Measurements from ENCODE around the gene FHIT.

FHIT gene

GRCh38 chr3:59728587-59728908, 1522.7 kb downstream of the FHIT start:
- no peak for DNase-seq

DNA sequence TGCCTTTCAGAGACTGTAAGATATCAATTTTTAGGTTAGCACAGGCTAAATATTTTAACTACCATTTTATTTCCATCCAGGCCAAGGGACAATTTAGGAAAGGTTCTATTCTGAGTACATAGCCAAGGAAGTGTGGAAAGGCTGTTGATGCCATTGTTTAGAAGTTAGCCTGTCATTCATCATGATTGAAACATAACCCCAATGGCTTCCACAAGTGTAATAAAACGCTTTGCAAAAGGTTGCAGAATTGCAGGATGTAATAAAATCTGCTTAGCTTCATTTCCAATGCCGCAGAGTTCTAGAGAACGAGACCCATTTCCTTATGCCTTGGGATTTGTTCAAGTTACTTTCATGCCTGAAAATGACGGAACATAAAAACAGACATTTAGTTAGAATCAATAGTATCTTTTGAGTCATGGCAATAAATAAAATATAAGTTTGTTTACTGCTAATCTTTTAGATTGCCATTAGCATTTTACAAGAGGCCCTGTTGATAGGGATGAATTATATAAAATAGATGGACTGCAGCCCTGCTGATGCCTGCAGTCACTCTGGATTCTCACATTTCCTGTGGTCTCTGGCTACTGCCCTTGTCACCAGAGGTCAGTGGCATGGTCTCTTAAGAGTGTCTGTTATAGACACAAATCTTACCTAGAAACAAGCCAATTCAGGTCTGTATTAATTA, 1523.2 kb downstream of the FHIT start:
- DNase-seq, result no peak

DNA sequence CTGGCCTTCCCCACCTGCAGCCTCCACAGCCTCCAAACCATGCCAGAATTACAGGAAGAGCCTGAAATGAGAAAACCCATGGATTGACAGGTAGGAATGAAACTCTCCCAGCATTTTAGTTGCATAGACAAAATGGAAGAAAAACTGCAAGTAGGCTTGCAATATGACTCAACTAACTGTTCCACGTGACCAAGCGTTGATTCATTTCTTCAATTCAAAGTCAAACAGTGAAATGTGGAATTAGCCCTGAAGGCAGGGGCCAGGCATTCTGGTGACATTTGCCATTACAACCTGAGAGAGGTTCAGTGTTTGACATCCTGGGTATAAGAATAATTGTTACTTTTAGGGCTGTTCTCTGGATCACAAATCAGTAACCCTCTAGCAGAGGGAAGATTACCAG, 1525.0 kb downstream of the FHIT start:
- no peak for DNase-seq

GRCh38 chr3:59717679-59718205, 1533.5 kb downstream of the FHIT start:
- DNase-seq, result no peak

DNA sequence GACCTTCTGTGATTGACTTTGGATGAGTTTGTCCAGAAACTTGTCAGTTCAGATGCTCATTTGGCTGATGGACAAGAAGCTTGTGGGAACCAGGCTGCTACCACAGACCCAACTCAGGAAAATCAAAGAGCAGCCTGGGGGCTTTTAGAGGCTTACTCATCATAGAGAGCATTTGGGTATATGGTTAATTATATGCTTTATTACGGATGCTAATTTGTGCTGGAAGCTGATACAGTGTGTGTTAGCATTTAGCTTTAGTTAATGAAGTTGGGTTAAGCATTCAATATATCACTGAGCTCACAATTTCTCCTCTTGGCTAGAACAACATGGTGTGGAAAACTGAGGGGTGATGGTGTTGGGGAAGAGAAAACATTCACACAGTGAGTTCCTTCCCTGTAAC, 1537.2 kb downstream of the FHIT start:
- no peak for DNase-seq

DNA sequence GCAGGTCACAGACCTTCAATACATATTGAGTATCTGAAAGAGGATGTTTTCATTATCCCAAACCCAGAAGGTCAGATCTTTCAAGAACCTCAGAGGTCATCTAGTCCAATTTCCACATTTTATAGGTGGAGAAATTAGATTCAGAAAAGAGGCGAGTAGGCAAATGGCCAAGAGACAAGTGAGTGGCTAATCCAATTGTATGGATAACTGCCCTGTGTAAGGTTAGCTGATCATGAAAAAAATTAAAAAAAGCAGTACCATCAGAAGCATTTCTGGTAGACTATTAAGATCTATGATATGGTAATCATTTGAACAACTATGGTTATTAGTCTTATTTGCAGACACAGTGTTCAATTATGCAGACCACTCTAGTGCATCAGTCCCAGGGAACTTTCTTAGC, 1540.7 kb downstream of the FHIT start:
- no peak for DNase-seq

DNA sequence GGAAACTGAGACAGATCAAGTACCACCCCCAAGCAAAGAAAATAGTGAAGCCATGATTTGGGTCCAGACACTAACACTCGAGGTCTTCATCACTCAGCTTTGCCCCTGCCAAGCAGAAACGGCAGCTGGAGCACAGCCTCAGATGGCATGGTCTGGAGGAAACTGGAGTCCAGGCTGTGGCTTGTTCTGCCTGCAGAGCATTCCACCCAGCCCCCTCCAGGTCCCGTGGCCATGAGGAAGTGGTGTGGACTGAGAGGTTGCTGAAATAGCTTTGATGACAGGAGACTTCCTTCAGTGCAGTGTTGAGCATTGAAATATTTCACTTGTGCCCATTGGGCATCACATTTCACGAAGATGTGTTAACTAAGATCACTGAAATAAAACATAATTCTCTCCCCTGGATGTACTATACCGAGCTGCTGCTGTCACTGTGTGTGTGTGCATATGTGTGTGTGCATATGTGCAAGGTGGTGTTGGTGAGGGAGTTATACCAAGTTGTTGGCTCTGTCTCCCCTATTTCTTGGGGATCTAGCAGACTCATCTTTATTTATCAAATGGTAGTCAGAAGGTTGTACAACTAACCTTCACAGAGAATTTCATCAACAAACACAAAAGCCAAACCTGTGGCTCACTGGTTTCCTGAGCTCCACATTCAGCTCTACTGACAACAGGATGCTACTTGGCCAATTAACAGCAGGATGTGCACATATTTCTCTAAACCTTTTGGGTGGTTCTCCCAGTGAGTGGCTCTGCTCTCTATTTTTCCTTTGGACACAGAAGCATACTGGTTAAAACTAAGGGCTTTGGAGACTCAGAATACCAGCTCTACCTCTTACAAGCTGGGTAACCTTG, 1541.3 kb downstream of the FHIT start:
- DNase-seq, result no peak

DNA sequence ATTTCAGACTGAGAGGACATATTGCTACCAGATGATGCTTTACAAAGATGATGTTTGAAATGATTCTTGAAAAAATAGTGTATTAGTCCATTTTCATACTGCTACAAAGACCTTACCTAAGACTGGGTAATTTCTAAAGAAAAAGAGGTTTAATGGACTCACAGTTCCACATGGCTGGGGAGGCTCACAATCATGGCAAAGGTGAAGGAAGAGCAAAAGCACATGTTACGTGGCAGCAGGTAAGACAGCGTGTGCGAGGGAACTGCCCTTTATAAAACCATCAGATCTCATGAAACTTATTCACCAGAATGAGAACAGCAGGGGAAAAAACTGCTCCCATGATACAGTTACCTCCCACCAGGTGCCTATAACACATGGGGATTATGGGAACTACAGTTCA, 1543.0 kb downstream of the FHIT start:
- DNase-seq, result no peak

DNA sequence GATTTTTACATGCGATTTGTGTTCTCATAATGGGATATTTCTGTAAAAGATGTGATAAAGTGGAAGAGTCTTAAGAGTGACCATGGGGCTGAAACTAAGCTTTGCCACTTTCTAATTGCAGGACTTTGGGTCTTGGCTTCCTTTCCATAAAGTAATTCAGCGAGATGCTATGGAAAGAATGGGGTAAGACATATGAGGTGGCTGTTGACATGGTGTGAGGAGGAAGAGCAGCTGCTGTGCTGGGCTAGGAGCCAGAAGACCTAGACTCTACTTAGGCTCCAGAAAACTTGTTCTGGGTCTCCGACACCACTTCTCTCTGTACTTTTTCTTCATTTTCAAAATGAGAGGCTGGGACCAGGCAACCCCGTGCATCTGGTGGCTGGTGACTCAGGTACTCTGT, 1547.0 kb downstream of the FHIT start:
- no peak for DNase-seq

DNA sequence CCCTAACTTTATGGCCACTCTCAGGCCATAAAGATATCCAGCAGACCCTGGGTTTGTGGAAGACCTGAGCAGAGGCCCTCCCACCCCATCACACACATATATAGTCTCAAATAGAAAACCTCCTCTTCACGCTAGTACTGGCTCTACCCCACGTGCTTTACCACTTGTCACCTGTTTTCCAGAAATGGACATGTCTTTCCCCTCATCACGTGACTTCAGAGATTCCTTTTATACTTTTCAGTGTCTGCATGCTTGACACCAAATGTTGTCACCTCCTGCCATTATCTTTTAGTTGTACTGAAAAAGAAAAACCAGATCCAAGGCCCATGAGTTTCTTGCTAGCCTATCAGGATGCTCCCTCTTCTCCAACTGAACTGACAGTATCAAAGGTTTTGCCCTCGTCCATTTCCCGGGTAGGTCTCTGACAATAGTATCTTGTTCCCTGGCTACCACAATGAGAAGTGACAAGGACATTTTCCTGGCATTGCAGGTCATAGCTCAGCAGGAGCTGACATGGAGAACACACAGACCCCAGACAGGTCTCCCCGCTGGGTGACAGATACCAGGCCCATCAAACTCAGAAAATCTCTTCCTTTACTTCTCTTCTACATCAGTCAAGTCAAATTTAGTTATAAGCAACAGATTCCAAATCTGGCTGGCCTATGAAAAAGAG, 1551.5 kb downstream of the FHIT start:
- no peak for DNase-seq

All from NCI-H345 (cell line).